Measurements from ENCODE around the gene ZMYM1. TPM values are rescaled to one million over a fixed set of nuclear protein-coding genes. Genes with fewer than 3 reads are reported as not detected.

Gene ZMYM1
- total RNA-seq (2021; ENCODE audit: unreplicated experiment), result 39.1 TPM
- 6.0 TPM for polyA plus RNA-seq (2012; ENCODE audit: insufficient read length)
- percentile 69 among the genes with signal in this experiment for Bru-seq, nascent RNA
- BruChase-seq, experiment 1, labeled RNA remaining after a 2-hour chase, result percentile 86 among the genes with signal in this experiment
- BruChase-seq, experiment 2, labeled RNA remaining after a 6-hour chase, result percentile 81 among the genes with signal in this experiment
- long read RNA-seq, full-length matches to known transcripts, result 13 of 81 reads
- long read RNA-seq, partial matches to known transcripts, result 23 of 81 reads
- long read RNA-seq, other reads (novel, unspliced or antisense), result 45 of 81 reads

GRCh38 chr1:35079003-35079930 lies at the start of gene ZMYM1:
TSS of gene ZMYM1 (plus strand) at chr1:35079385. CDS start at chr1:35093988, 14,603 bp downstream.
- Histone ChIP-seq H3K36me3 (ENCODE audit: control insufficient read depth, insufficient read depth, low read length) (no peaks in the 10 kb centered on the region), H3K27ac (ENCODE audit: low read length) (peak within 1 kb of the TSS; percentile 96), H3K4me1 (ENCODE audit: control insufficient read depth, insufficient read depth, low read length) (peaks cover 10% of the 10 kb centered on the region; the same call in 1 of the 2 replicates), H3K4me3 (ENCODE audit: low read depth in 2 of 2, low read length in 2 of 2) (peak within 1 kb of the TSS; percentile 62 to 69), H3K27me3 (ENCODE audit: control insufficient read depth, insufficient read depth, low read length) (no peaks in the 10 kb centered on the region), H3K9me3 (ENCODE audit: control insufficient read depth, insufficient read depth, low read depth, low read length) (no peaks in the 10 kb centered on the region)
- TF ChIP-seq POLR2AphosphoS5 (IDR thresholded peaks at IDR 0.05; ENCODE audit: low read depth, low read length), result peak; percentile 90
- no peak for TF ChIP-seq TCF7L2 (IDR thresholded peaks at IDR 0.05; ENCODE audit: low read depth, low read length)
- peak in 1 of 2 experiments; percentile 36; a peak in 1 of 4 replicates for TF ChIP-seq REST (IDR thresholded peaks at IDR 0.05; ENCODE audit: insufficient read depth in 1 of 2, low read depth in 2 of 2, low read length in 1 of 2)
- TF ChIP-seq SIN3A (IDR thresholded peaks at IDR 0.05; ENCODE audit: borderline replicate concordance, insufficient read depth, low read depth, low read length), result peak; percentile 88
- no peak for TF ChIP-seq CTCF (IDR thresholded peaks at IDR 0.05)
- CTCF ChIA-PET, result no interaction called here
- intact Hi-C loops (cut with micrococcal nuclease; ENCODE audit: unreplicated experiment) (no loop called here), in situ Hi-C loops (cut with HindIII; ENCODE audit: low pct_unique_long_range_greater_than_20kb, low sequenced_read_pairs) (no loop called here)
- BruUV-seq (replicated peaks), result TSS peak; percentile 90
- POLR2A ChIA-PET, result interaction anchor here (0.6 to 0.9 kb wide), 4 partner anchors 30 to 1072 kb away, joined by 4 to 6 read pairs (median 4); no protein-coding TSS in a partner anchor
- DNase-seq (ENCODE audit: low read depth, low spot score) (peak; percentile 42), ATAC-seq (peak; percentile 96)

- ATAC-seq (no peak), DNase-seq (ENCODE audit: low read depth, low spot score) (no peak)
- ChIA-PET POLR2A (no interaction called here), CTCF (no interaction called here)
- H3K4me1 ChIP-seq (ENCODE audit: control insufficient read depth, insufficient read depth, low read length), result peaks cover 13% of the 10 kb centered on the region
- H3K4me3 ChIP-seq (ENCODE audit: low read depth in 2 of 2, low read length in 2 of 2), result peak overlapping the region in 1 of 2 experiments; percentile 91; a peak in 1 of 4 replicates
- no TSS peak for BruUV-seq (replicated peaks)
- in situ Hi-C loops (cut with HindIII; ENCODE audit: low pct_unique_long_range_greater_than_20kb, low sequenced_read_pairs) (no loop called here), intact Hi-C loops (cut with micrococcal nuclease; ENCODE audit: unreplicated experiment) (no loop called here)
- peaks cover 19% of the 10 kb centered on the region; the same call in 1 of the 2 replicates for H3K9me3 ChIP-seq (ENCODE audit: control insufficient read depth, insufficient read depth, low read depth, low read length)
- H3K27me3 ChIP-seq (ENCODE audit: control insufficient read depth, insufficient read depth, low read length), result no peaks in the 10 kb centered on the region
- peaks cover 4% of the 10 kb centered on the region; the same call in 1 of the 2 replicates for H3K36me3 ChIP-seq (ENCODE audit: control insufficient read depth, insufficient read depth, low read length)
- H3K27ac ChIP-seq (ENCODE audit: low read length), result no peak overlapping the region
- no peak for TF ChIP-seq REST (IDR thresholded peaks at IDR 0.05; ENCODE audit: insufficient read depth in 1 of 2, low read depth in 2 of 2, low read length in 1 of 2)
- no peak for TF ChIP-seq TCF7L2 (IDR thresholded peaks at IDR 0.05; ENCODE audit: low read depth, low read length)
- no peak for TF ChIP-seq POLR2AphosphoS5 (IDR thresholded peaks at IDR 0.05; ENCODE audit: low read depth, low read length)
- TF ChIP-seq SIN3A (IDR thresholded peaks at IDR 0.05; ENCODE audit: borderline replicate concordance, insufficient read depth, low read depth, low read length), result no peak
- no peak for TF ChIP-seq CTCF (IDR thresholded peaks at IDR 0.05)
These were observed 49.4 kb upstream of the ZMYM1 start for GRCh38 chr1:35029761-35030160.

Data from Panc1 (cell line).